GM18526 (cell line): ENCODE measurements around the gene FAM118B.

ENCODE experiments used
- POLR2A ChIP-seq: IDR thresholded peaks from 3 replicates; pipeline ENCODE4 v1.6.1; 2011; ENCODE audit not compliant: insufficient read length; ENCODE audit errors: extremely low read depth

The FAM118B gene

GRCh38 chr11:126197277-126197939, 14.2 kb upstream of the FAM118B start:
- no peak for TF ChIP-seq POLR2A

DNA sequence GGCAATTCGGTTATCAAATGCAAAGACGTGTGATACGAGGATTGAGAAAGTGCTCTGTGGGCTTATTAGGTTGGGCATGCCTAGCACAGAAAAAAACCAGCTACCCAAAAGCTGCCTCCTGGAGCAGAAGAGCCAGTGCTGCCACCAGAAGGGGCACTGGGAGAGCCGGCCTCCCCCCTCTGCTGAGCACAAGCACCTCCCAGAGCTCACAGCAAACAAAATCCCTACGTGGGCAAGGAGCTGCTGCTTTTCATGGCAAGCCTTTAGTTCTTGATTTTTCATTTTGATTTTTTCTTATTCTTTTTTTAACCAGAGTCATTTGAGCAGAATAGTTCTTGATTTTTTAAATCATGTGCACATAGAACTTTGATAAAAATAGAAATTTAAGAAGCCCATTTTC, 12.9 kb upstream of the FAM118B start:
- no peak for TF ChIP-seq POLR2A

DNA sequence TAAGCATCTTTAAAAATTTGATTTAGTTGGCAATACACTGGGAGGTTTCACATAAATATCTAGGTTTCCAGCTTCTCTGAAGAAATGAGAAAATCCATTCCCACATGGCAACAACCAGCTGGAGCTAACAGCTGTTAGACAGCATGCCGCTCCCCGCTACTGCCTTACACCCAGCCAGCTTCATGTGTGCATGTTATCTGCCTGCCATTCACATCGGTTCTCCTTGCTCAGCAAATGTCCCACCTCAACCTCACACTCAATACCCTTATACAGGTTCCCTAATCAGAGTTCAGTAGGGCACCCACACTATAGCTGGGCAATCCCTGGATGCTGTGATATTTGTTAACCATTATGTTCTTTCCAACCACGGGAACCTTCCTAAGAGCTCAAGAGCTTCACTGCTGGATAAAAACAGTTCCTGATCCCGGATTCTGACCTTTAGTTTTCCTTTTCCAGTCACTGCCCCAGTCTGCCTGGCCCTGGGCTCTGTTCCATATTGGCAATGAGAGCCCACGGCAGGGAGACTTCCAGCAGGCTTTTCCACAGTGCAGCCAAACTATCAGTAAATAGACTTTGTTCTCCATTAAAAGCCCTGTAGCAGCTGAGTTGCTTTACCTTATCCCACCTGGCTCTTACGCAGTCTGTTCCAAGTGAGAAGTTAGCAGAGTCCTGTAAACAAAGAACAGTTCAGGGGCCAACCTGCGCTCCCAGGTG, 8.8 kb upstream of the FAM118B start:
- no peak for TF ChIP-seq POLR2A

- no peak for TF ChIP-seq POLR2A
Measured at GRCh38 chr11:126205359-126205758, 6.2 kb upstream of the FAM118B start.

GRCh38 chr11:126207896-126208295, 3.7 kb upstream of the FAM118B start:
- no peak for TF ChIP-seq POLR2A

- no peak for TF ChIP-seq POLR2A
Measured at GRCh38 chr11:126210871-126211235, 729 bp upstream of the FAM118B start.

GRCh38 chr11:126212089-126212660, 593 bp downstream of the FAM118B start:
- TF ChIP-seq POLR2A, result no peak

DNA sequence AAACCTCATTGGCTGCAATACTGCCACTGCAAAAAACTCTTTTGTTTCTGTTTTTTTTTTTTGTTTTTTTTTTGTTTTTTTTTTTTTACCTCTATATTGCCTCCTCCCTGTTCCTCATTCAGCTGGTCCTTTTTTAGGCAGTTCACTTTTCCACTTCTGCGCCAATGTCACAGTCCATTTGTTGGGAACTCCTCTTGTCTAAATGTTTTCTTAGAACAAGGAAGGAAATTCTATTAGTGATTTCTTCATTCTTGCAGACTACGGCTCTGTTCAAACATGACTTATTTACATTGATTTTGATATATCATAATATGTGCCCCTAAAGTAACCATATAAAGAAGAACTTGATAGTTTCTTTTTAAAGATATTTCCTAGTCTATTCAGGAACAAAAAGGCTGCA, 2.9 kb downstream of the FAM118B start:
- no peak for TF ChIP-seq POLR2A

DNA sequence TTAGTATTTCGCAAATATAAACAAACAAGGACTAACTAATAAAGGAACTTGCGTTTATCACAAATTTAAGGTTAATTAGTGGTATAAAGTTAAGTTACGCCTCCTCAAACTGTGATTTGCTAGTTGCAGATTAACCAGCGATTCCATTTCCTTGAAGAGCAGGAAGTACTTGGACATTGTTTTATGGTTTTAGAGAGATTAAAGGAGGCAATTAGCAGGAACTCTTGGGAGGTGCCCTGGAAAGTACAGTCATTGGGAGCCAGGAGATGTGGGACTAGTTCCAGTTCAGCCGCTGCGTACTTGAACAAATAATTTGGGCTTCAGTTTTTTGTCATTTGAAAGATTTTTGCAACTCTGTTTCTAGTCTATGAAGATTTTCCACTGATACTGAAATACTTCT, 3.3 kb downstream of the FAM118B start:
- TF ChIP-seq POLR2A, result no peak

DNA sequence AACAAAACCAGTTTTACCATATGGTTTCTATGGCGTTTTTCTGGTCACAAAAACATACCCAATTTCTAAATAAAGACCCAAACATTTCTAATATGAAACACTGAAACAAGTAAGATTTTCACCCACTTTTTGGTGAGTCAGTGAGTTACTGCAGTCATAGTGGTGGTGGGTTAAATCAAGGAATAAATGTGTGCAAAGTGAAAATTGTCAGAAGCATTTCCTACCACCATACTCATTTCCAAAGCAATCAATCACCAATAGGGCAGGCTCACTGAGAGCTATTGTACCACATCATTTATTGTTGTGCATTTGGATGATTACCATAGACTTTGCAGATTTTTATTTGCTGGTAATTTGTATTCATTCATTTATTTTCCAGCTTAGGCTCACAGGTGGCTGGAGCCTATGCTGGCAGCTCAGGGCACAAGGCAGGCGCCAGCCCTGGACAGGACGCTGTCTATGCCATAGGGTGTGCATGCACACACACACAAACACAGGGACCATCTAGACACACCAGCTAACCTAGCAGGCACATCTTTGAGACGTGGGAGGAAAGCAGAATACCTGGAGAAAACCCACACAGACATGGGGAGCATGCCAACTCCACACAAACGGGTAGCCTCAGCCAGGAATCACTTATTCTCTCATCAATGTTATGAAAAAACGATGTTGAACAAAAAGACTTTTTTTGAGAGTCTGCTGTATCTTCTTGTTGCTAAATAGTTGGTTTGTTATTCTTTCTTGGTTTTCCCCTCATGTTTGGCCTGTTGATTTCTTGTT, 5.1 kb downstream of the FAM118B start:
- no peak for TF ChIP-seq POLR2A

- no peak for TF ChIP-seq POLR2A
Measured at GRCh38 chr11:126217491-126217890, 5.9 kb downstream of the FAM118B start.

GRCh38 chr11:126219547-126219946, 8.0 kb downstream of the FAM118B start:
- no peak for TF ChIP-seq POLR2A

DNA sequence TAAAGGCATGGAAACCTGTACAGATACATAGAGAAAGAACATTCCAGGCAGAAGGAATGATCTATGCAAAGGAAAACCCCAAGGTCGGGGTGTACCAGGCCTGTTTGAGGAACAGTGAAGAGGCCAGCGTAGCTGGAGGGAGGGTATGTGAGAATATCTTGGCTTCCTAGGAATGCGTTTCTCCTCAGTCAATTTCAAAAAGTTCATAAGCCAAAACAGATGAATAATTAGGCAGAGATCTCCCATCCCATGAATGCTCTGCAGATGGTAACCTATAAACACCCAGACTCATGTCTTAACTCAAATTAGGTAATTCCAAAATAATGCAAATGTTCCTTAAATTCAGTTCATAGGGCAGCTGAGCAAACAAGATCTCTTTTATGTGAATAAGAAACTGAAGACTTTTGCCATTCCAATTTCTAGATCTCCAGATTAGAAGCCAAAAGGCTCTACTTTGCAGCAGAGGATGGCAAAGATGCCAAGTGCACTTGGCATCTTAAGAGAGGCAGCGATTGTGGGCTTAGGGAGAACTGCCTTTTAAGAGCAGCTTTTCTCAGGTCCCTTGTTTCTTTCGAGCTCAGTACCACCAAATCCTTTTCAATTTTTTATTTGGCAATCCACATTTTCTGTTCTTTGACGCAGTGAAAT, 13.2 kb downstream of the FAM118B start:
- no peak for TF ChIP-seq POLR2A

- TF ChIP-seq POLR2A, result no peak
Measured at GRCh38 chr11:126225295-126225665, 13.7 kb downstream of the FAM118B start.

DNA sequence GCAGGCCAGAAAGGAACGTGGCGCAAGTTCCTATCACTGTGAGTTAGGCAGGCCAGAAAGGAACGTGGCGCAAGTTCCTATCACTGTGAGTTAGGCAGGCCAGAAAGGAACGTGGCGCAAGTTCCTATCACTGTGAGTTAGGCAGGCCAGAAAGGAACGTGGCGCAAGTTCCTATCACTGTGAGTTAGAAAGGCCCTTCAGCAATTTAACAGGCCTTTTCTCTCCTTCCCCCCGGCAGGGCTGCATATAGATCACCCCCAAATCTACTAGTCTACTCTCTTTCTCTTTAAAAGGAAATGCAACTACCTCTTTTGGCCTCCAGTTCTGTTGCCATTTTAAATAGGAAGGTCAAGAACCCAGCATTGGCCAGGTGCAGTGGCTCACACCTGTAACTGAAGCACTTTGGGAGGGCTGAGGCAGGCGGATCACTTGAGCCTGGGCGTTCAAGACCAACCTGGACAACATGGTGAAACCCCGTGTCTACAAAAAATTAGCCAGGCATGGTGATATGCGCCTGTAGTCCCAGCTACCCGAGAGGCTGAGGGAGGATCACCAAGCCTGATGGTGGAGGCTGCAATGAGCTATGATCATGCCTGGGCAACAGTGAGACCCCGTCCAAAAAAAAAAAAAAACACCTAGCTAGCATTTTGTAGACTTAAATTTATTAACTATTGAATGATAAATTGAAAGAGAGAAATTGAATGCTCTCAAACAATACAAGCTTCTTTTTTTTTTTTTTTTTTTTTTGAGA, 14.9 kb downstream of the FAM118B start:
- no peak for TF ChIP-seq POLR2A

GRCh38 chr11:126229858-126230540, 18.4 kb downstream of the FAM118B start:
- no peak for TF ChIP-seq POLR2A
